ENCODE data around the gene ENGASE.

Gene ENGASE

DNA sequence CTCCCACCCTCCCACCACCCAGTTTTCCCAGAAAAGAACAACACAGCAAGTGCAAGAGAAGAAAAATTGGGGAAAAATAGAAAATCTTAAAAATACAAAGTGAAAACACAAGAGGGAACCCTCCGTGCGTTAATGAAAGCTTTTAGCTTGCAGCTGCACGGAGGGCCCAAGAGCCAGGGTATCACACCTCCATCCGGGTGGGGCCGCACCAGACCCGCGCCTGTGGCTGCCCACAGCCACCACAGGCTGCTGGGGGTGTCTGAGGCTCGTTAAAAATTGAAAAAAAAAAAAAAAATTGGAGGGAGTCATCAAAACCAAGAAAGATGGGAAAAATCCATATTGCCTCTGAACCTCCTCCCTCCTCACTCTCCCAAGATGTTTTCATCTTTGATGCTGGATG, 18.6 kb downstream of the ENGASE start:
- in situ Hi-C loops (cut with MboI; ENCODE audit: low sequenced_read_pairs, unreplicated experiment): no loop called here
- no peak for DNase-seq (ENCODE audit: low spot score)
- TF ChIP-seq, protein P1, sequence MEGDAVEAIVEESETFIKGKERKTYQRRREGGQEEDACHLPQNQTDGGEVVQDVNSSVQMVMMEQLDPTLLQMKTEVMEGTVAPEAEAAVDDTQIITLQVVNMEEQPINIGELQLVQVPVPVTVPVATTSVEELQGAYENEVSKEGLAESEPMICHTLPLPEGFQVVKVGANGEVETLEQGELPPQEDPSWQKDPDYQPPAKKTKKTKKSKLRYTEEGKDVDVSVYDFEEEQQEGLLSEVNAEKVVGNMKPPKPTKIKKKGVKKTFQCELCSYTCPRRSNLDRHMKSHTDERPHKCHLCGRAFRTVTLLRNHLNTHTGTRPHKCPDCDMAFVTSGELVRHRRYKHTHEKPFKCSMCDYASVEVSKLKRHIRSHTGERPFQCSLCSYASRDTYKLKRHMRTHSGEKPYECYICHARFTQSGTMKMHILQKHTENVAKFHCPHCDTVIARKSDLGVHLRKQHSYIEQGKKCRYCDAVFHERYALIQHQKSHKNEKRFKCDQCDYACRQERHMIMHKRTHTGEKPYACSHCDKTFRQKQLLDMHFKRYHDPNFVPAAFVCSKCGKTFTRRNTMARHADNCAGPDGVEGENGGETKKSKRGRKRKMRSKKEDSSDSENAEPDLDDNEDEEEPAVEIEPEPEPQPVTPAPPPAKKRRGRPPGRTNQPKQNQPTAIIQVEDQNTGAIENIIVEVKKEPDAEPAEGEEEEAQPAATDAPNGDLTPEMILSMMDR (IDR thresholded peaks at IDR 0.05; ENCODE audit: borderline replicate concordance, control extremely low read depth, extremely low read depth, insufficient read depth, missing control alignments): no peak

DNA sequence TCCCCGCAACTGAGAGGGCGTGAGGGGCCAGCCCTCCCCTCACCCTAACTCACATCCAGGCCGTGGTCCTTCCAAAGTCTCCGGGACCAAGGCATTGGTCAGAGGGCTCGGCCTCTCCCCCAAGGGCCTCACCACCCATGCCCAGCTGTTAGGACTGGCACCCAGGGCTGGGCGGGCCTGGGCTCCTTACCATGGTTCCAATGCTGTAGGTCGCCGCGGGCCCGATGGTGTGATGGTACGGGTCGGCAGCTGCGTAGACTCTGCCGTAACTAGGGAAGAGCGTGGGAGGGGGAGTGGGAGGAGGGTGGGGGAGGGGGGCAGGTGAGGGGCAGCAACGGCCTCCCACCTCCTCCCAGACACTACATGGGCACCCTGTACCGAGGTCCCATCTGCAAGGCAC, 19.6 kb downstream of the ENGASE start:
- TF ChIP-seq, protein P1 (IDR thresholded peaks at IDR 0.05; ENCODE audit: borderline replicate concordance, control extremely low read depth, extremely low read depth, insufficient read depth, missing control alignments): no peak
- in situ Hi-C loops (cut with MboI; ENCODE audit: low sequenced_read_pairs, unreplicated experiment): no loop called here
- no peak for DNase-seq (ENCODE audit: low spot score)

GRCh38 chr17:79095345-79096055, 20.9 kb downstream of the ENGASE start:
- no peak for DNase-seq (ENCODE audit: low spot score)
- in situ Hi-C loops (cut with MboI; ENCODE audit: low sequenced_read_pairs, unreplicated experiment): no loop called here
- TF ChIP-seq, protein P1 (IDR thresholded peaks at IDR 0.05; ENCODE audit: borderline replicate concordance, control extremely low read depth, extremely low read depth, insufficient read depth, missing control alignments): no peak

DNA sequence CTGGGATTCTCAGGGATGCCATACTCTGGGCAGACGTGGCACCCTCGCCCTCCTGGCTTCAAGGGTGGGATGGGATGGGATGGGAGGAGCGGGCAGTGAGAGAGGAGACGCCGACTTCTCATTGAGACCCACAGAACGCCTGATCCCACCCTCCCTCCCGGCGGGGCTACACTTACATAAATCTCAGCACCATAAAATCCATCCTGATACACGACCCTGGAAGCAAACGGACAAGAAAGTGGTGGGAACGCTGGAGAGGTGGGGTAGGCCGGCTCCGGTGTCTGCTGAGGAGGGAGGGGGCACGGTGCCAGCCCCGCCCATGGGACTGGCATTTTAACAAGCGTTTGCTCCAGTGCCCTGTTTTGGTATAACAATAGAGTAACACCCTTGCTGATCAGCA, 21.9 kb downstream of the ENGASE start:
- no peak for DNase-seq (ENCODE audit: low spot score)
- in situ Hi-C loops (cut with MboI; ENCODE audit: low sequenced_read_pairs, unreplicated experiment): no loop called here
- TF ChIP-seq, protein P1 (IDR thresholded peaks at IDR 0.05; ENCODE audit: borderline replicate concordance, control extremely low read depth, extremely low read depth, insufficient read depth, missing control alignments): no peak

DNA sequence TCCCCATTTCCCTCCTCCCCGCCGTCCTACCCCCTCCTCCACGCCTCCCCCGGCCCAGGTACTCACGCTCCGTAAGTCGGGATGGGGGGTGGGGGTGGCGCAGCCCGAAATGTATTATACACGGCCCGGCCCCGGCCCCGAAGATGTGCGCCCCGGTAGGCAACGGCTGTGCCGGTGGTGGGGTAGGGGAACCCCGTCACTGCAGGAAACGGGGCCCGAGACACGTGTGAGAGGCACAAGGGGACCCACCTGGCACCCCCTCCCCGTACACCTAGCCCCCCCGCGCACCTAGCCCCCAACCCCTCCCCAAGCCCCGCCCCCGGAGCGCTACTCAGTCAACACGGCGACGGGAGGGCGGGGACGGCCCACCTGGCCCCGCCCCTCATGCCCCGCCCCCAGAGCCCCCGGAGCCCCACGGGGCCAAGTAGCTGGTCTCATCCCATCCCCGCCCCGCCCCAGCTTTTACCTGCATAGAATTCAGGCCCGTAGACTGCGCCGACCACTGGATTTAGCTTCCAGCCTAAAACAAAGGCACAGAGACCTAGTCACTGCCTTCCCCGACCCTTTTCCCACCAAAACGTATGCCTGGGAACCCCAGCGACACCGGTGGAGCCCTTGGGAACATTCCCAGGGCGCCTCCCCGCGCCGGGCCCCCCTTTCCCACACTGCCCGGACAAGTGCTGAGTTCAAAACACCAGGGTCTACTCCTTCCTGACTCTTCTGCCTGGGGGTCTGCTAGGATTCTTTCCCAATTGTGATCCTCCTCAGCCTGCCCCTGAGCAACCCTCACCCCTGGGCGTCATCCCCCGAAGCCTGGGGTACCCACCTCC, 22.8 kb downstream of the ENGASE start:
- no peak for DNase-seq (ENCODE audit: low spot score)
- TF ChIP-seq, protein P1 (IDR thresholded peaks at IDR 0.05; ENCODE audit: borderline replicate concordance, control extremely low read depth, extremely low read depth, insufficient read depth, missing control alignments): no peak
- in situ Hi-C loops (cut with MboI; ENCODE audit: low sequenced_read_pairs, unreplicated experiment): no loop called here

DNA sequence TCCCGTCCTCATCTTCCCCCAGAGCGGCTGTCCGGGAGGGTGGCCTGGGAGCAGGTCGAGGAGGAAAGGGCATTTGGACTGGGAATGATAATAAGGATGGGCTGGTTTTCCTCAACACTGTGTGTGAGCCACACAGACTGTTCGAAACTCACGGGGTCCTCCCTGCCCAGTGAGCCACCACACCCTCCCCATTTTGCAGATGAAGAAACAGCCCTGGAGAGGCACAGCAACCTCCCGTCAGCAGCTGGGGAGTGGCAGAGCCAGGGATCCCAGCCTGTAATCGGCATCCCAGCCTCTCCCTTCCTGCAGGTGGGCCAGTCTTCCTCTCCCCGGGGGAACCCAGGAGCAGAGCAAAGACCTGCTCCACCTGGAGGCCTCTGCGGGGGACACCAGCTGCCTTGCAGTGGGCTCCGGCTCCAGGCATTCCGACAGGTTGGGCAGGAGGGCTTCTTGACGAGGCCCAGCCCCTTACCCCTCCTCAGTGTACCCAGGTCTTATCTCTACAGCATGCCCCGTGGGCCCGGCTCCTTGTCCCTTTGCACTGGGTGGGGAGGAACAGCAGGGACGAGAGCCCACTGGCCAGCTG, 23.8 kb downstream of the ENGASE start:
- in situ Hi-C loops (cut with MboI; ENCODE audit: low sequenced_read_pairs, unreplicated experiment): no loop called here
- TF ChIP-seq, protein P1 (IDR thresholded peaks at IDR 0.05; ENCODE audit: borderline replicate concordance, control extremely low read depth, extremely low read depth, insufficient read depth, missing control alignments): no peak
- DNase-seq (ENCODE audit: low spot score): no peak

Data from GM13976 (cell line).